KBM-7 (cell line): ENCODE data around the gene KIF25.

Experiments
- DNase-seq: peaks from one replicate; pipeline ENCODE4 v3.0.0-alpha.2; 2015
- in situ Hi-C: fragments of 300-500 bp; cut with MboI; formaldehyde crosslinking; loops from 2 replicates; pipeline ENCODE4 v1.14.3; 2020; ENCODE audit warnings: low sequenced_read_pairs, low pct_unique_long_range_greater_than_20kb, mixed read lengths

Gene KIF25

DNA sequence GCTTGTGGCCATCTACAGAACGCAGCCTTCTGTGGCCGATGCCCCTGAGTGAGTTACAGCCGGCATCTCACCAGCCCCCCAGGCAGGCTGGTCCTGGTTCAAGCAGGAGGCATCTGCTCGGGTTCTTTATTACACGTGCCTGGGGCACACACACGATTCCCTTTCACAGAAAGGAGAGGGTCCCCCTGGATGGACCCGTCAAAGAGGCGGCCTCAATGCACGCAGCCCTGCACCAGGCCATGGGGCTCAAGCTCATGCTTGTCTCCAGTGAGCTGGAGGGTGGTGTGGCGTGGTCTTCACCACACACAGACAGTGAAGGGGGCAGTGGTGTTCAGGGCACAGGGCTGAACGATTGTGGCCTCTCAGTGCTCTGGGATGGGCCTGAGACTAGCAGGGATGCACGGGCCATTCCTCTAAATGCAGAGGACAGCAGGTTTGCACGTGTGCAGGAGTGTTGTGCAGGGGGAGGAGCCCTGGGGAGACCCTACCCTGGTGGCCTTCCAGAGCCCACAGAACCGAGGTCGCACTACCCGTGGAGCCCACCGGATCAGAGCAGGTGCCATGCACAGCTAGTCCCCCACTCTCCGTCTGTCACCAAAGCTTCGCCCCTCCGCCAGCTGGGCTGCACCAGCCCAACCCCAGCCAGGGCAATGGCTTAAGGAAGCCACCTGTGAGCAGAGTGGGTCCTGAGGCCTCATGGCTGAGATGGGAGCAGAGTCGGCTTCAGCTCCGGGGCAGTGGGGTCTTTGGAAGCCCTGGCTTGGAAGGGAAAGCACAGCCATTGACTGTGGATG lies 58.4 kb downstream of the KIF25 start:
- in situ Hi-C loops = no loop called here
- DNase-seq = no peak

- in situ Hi-C loops = no loop called here
- DNase-seq = no peak
These were observed 59.5 kb downstream of the KIF25 start for GRCh38 chr6:168056892-168057527.

- in situ Hi-C loops = no loop called here
- no peak for DNase-seq
These were observed 60.4 kb downstream of the KIF25 start for GRCh38 chr6:168057836-168058235.

DNA sequence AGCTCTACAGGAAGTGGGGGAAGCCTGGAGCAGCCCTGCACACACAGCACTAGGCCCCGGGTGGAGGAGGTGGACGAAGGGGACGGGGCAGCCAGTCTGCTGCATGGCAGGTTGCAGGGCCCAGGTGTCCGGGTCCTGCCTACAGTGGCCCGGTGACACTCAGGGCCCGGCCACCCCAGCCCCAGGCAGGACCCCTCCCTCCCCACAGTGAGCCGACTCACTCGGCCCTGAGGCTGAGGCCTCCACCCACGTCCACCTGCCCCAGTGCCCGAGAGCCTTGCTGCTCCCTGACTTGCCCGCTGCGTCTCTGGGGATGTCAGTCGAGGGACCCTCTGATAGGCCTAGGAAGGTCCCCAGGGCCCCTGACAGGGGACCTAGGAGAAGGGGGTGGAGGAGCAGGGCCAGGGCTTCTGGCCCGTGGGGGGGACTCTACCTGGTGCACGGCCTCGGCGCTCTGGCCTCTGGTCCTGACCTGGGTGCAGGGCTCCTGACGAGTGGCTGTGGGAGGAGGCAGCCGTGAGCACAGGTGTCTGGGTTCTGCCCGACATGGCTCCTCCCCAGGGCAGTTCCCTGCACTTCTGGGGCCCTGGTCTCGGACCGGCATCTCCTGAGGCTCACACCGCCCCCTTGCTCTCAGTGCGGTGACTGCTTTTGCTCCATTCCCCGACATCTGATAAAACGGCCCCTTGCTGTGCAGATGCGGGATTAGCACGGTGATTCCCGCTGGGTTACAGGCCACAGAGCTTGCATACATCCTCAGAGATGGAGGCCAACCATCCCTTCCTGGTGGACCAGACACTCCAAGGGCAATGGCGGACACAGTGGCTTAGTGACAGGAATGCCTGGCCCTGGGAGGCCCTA lies 61.5 kb downstream of the KIF25 start:
- DNase-seq = no peak
- in situ Hi-C loops = no loop called here

DNA sequence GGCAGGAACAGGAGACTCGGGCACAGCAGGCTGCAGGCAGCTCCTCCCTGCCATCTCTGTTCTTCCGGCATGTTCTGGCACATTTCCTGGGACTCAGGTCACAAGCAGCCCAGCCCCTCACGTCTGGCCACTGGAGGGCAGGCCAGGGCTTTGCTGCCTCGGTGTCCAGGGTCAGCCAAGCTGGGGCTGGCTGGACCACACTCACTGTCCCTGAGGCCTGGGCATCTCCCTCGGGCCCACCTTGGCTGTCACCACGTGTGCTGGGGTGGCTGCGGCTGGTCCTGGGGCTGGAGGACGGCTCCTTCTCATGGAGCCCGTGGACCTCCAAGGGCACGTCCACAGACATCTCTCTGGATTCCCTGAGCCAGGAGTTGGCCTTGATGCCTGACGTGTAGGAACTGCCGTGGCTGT lies 63.1 kb downstream of the KIF25 start:
- in situ Hi-C loops = no loop called here
- no peak for DNase-seq

- DNase-seq = no peak
- in situ Hi-C loops = no loop called here
These were observed 64.1 kb downstream of the KIF25 start for GRCh38 chr6:168061269-168062210.

GRCh38 chr6:168062346-168063289 lies 65.1 kb downstream of the KIF25 start:
- no peak for DNase-seq
- in situ Hi-C loops = no loop called here

GRCh38 chr6:168063431-168063830 lies 66.0 kb downstream of the KIF25 start:
- in situ Hi-C loops = no loop called here
- DNase-seq = no peak

DNA sequence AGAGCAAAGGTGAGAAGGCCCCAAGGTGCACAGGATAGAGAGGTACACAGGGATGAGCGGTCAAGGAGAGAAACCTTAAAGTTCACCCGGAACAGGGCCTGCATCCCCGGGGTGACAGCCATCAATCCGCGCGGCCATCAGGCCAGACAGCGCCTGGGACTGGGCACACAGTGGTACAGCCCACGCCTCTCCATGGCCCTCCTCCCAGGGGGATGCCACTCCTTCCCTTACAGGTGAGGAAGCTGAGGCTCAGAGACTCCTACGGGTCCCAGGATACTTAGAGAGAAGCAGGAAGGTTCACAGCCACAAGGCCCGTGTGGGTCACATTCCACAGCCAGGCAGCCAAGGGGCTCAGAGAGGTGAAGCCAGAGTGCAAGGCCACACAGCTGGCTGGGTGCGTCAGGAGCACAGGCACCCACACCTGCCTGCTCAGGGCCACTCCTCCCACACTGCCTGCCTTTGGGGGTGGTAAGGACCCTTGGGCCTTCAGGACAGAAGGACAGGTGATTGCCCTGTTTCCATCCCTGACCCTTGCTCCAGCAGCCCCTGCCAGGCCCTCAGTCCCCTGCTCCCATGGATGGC lies 66.8 kb downstream of the KIF25 start:
- DNase-seq = no peak
- in situ Hi-C loops = no loop called here

DNA sequence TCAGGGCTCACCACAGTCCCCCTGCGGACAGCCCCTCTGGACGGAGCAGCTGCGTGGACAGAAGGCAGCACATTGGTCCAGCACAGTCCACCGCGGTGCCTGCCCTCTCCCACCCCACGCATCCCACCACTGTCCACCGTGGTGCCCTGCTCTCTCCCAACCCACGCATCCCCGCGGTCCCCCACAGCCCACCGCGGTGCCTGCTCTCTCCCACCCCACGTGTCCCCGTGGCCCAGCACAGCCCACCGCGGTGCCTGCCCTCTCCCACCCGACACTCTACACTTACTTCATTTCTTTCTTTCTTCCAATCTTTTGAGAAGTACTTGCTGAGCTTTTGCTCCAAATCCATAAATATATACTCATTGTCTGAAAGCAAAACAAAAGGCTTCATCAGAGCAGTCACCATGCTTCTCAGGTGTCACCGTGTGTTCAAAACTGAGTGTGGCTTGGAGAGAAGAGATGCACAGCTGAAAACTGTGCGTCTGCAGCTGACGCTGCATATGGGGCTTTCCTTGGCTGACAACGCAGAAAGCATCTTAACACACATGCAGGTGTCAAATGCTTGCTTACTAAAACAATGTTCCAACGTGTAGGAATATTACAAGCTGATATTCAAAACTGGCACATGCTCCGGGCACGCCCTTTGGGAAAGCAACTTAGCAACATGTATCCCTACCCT lies 69.7 kb downstream of the KIF25 start:
- in situ Hi-C loops = no loop called here
- no peak for DNase-seq

GRCh38 chr6:168070804-168071203 lies 73.3 kb downstream of the KIF25 start:
- no peak for DNase-seq
- in situ Hi-C loops = no loop called here

- no peak for DNase-seq
- in situ Hi-C loops = no loop called here
These were observed 74.1 kb downstream of the KIF25 start for GRCh38 chr6:168071620-168072019.

DNA sequence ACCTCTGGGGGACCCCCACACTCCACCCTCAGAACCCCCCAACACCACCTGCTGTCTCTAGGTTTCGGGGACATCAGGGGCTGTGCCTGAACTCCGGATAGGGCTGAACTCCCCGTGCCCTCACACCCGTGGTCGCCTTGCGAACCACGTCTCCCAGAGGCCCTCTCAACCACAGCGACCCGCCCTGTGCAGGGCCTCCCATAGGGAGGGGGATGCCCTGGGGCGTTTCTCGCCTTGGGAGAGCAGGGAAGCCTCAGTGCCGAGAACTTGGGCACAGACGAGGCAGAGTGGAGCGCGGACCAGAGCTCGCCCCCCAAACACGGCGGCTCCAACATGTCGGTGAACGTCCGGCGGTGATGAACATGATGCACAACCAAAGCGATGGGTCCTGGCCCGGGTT lies 74.8 kb downstream of the KIF25 start:
- in situ Hi-C loops = no loop called here
- DNase-seq = no peak

DNA sequence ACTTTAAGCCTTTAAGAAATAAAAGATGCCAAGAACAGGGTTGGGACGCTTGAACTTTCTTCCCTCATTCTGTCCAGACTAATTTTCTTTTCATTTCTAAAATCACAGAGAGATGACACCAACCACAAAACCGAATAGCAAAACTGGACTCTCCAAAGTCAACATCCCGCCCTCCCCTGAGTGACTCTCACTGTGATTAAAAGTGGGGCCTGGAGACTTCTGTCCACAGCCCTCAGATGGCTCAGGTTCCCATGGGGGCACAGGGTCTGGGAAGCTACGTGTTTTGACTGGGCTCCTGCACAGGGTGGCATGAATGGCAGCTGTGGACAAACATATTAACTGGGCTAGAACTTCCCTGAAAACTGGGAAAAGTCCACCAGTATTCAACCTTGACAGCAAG lies 75.3 kb downstream of the KIF25 start:
- in situ Hi-C loops = no loop called here
- no peak for DNase-seq

- DNase-seq = no peak
- in situ Hi-C loops = no loop called here
These were observed 76.7 kb downstream of the KIF25 start for GRCh38 chr6:168073937-168074730.

DNA sequence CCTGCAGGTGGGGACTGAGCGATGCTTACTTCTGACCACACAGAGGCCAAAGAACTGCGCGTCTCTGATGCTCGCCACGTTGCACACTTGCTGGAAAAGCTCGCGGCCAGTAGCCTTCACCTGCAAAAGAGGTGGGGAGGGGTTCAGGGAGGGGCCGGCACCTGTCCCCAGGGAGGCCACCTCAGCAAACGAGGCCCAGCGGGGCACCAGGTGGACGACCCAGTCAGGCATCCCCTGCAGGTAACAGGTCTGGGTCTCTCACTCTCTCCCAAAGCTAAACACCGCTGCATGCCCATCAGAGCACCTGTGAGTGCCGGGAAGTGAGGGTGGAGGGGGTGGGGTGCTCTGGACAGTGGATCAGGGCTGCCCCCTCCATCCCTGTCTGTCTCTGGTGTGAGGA lies 77.7 kb downstream of the KIF25 start:
- in situ Hi-C loops = no loop called here
- DNase-seq = no peak
